ENCODE data around the gene ARID4B.

- TF ChIP-seq CTCF (IDR thresholded peaks at IDR 0.05) (no peak), POLR2A (IDR thresholded peaks at IDR 0.05) (no peak)
Measured at GRCh38 chr1:235122348-235122747, 205.6 kb downstream of the ARID4B start.
